Measurements from ENCODE around the gene OXGR1. TPM values are rescaled to one million over a fixed set of nuclear protein-coding genes. Genes with fewer than 3 reads are reported as not detected.

The OXGR1 gene
- total and polyA plus RNA-seq, 2 donors (not counting 3 experiments of a cell fraction or from before 2014, with no cell fraction given): not detected

GRCh38 chr13:96963786-96964475 lies 30.3 kb downstream of the OXGR1 start:
- H3K4me2 ChIP-seq (ENCODE audit: insufficient read depth, low read length): no peak overlapping the region
- FAIRE-seq (no peak), DNase-seq (ENCODE audit: low read depth, low spot score) (no peak)
- no peak overlapping the region for H3K9ac ChIP-seq (replicated peaks; ENCODE audit: extremely low read depth, insufficient read depth, low read length)
- H3K4me1 ChIP-seq (ENCODE audit: control insufficient read depth, extremely low read depth, insufficient read depth, low read length): no peaks in the 10 kb centered on the region
- no peak overlapping the region for H3K27ac ChIP-seq (ENCODE audit: insufficient read depth, low read depth, low read length)
- H3K9me3 ChIP-seq (replicated peaks; ENCODE audit: control insufficient read depth, insufficient read depth, low read length): peaks cover 2% of the 10 kb centered on the region
- no peak overlapping the region for H3K4me3 ChIP-seq (replicated peaks in 1 of 3; ENCODE audit: insufficient read depth in 1 of 3, low read depth in 1 of 3, low read length in 3 of 3)
- peaks cover 3 to 4% of the 10 kb centered on the region in 2 experiments for H3K27me3 ChIP-seq (ENCODE audit: control insufficient read depth in 2 of 2, insufficient read depth in 2 of 2, low read length in 2 of 2)
- dilution Hi-C loops (cut with MboI; ENCODE audit: extremely low pct_ligation_motif_present, low sequenced_read_pairs): no loop called here
- H3K79me2 ChIP-seq (ENCODE audit: control insufficient read depth, insufficient read depth, low read length): no peaks in the 10 kb centered on the region
- no peak overlapping the region for H2AFZ ChIP-seq (ENCODE audit: low read depth, low read length)
- BruUV-seq (replicated peaks): no TSS peak
- H3K36me3 ChIP-seq (ENCODE audit: control insufficient read depth in 2 of 2, extremely low read depth in 1 of 2, insufficient read depth in 2 of 2, low read length in 2 of 2): no peaks in the 10 kb centered on the region
- POLR2A ChIA-PET: interaction anchor here (0.7 kb wide), 1 partner anchor 1981 kb away, joined by 3 read pairs; no protein-coding TSS in a partner anchor
- TF ChIP-seq, protein P1, sequence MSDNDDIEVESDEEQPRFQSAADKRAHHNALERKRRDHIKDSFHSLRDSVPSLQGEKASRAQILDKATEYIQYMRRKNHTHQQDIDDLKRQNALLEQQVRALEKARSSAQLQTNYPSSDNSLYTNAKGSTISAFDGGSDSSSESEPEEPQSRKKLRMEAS (IDR thresholded peaks at IDR 0.05; ENCODE audit: insufficient read depth, insufficient read length): no peak
- TF ChIP-seq EZH2 (IDR thresholded peaks at IDR 0.05; ENCODE audit: borderline replicate concordance, low read depth, low read length, severe bottlenecking) (no peak), POLR2A (IDR thresholded peaks at IDR 0.05; ENCODE audit: low read depth, low read length) (no peak), JUN (IDR thresholded peaks at IDR 0.05; ENCODE audit: borderline replicate concordance, insufficient read depth, insufficient read length, low read depth) (no peak), POLR2AphosphoS5 (IDR thresholded peaks at IDR 0.05; ENCODE audit: insufficient read depth, low read depth, low read length) (no peak), MYC (IDR thresholded peaks at IDR 0.05; ENCODE audit: low read depth, low read length) (no peak), FOS (IDR thresholded peaks at IDR 0.05; ENCODE audit: borderline replicate concordance, insufficient read depth, low read length) (no peak), GATA2 (IDR thresholded peaks at IDR 0.05; ENCODE audit: insufficient read depth, insufficient read length, low read depth, low read length) (no peak)
- TF ChIP-seq, protein P2, sequence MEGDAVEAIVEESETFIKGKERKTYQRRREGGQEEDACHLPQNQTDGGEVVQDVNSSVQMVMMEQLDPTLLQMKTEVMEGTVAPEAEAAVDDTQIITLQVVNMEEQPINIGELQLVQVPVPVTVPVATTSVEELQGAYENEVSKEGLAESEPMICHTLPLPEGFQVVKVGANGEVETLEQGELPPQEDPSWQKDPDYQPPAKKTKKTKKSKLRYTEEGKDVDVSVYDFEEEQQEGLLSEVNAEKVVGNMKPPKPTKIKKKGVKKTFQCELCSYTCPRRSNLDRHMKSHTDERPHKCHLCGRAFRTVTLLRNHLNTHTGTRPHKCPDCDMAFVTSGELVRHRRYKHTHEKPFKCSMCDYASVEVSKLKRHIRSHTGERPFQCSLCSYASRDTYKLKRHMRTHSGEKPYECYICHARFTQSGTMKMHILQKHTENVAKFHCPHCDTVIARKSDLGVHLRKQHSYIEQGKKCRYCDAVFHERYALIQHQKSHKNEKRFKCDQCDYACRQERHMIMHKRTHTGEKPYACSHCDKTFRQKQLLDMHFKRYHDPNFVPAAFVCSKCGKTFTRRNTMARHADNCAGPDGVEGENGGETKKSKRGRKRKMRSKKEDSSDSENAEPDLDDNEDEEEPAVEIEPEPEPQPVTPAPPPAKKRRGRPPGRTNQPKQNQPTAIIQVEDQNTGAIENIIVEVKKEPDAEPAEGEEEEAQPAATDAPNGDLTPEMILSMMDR (IDR thresholded peaks at IDR 0.05; ENCODE audit: extremely low read depth in 1 of 2, insufficient read depth in 1 of 2, low read depth in 1 of 2, low read length in 2 of 2): no peak
- intact Hi-C loops (cut with micrococcal nuclease): no loop called here
- CTCF ChIA-PET: interaction anchor here (2.5 kb wide), 1 partner anchor 944 kb away, joined by 8 read pairs; no protein-coding TSS in a partner anchor
- H4K20me1 ChIP-seq (replicated peaks; ENCODE audit: control insufficient read depth, extremely low read depth, insufficient read depth, low read length): no peaks in the 10 kb centered on the region
- no peaks in the 10 kb centered on the region for H3K9me1 ChIP-seq (replicated peaks; ENCODE audit: control insufficient read depth, extremely low read depth, insufficient read depth, low read length)
